Mesendoderm (in vitro differentiated cells): ENCODE results near the gene SLC10A2.

Experiments used
- DNase-seq: peaks from one replicate; pipeline ENCODE4 v3.0.0; 2013
- H2AK5ac ChIP-seq: 2 replicates; pipeline ENCODE4 v1.6.1; 2013; ENCODE audit warnings: low read length, inconsistent platforms
- H2BK120ac ChIP-seq: 2 replicates; pipeline ENCODE4 v1.6.1; 2013; ENCODE audit warnings: low read depth, mild to moderate bottlenecking, low read length, moderate library complexity, mixed read lengths
- H2BK15ac ChIP-seq: replicated peaks from 2 replicates; pipeline ENCODE4 v1.6.1; 2013; ENCODE audit warnings: low read depth, mild to moderate bottlenecking, moderate library complexity
- H2BK5ac ChIP-seq: 2 replicates; pipeline ENCODE4 v1.6.1; 2013; ENCODE audit warnings: low read length, inconsistent platforms
- H3K18ac ChIP-seq: 2 replicates; pipeline ENCODE4 v1.6.1; 2013; ENCODE audit warnings: mild to moderate bottlenecking, low read length, mixed read lengths
- H3K23ac ChIP-seq: one replicate; pipeline ENCODE4 v1.6.1; 2013; ENCODE audit warnings: low read length
- H3K27ac ChIP-seq: 2 replicates; pipeline ENCODE4 v1.5.1; 2013; ENCODE audit warnings: low read depth, mild to moderate bottlenecking, inconsistent platforms, low read length, moderate library complexity
- H3K27me3 ChIP-seq: 2 replicates; pipeline ENCODE4 v1.6.1; 2013; ENCODE audit warnings: low read length, control low read depth, mild to moderate bottlenecking, inconsistent platforms; ENCODE audit not compliant: insufficient read depth, poor library complexity
- H3K36me3 ChIP-seq: 2 replicates; pipeline ENCODE4 v1.6.1; 2013; ENCODE audit warnings: low read length, inconsistent platforms; ENCODE audit not compliant: control insufficient read depth, insufficient read depth
- H3K4ac ChIP-seq: one replicate; pipeline ENCODE4 v1.6.1; 2013; ENCODE audit warnings: low read depth, mild to moderate bottlenecking, low read length, moderate library complexity
- H3K4me1 ChIP-seq: 2 replicates; pipeline ENCODE4 v1.6.1; 2013; ENCODE audit warnings: low read depth, low read length, inconsistent platforms; ENCODE audit not compliant: control insufficient read depth
- H3K4me2 ChIP-seq: 2 replicates; pipeline ENCODE4 v1.6.1; 2013; ENCODE audit warnings: low read length
- H3K4me3 ChIP-seq: 2 replicates; pipeline ENCODE4 v1.5.1; 2013; ENCODE audit warnings: mild to moderate bottlenecking, low read length
- H3K56ac ChIP-seq: one replicate; pipeline ENCODE4 v1.6.1; 2013; ENCODE audit warnings: low read length
- H3K79me1 ChIP-seq: 2 replicates; pipeline ENCODE4 v1.6.1; 2013; ENCODE audit warnings: low read length, inconsistent platforms
- H3K79me2 ChIP-seq: 2 replicates; pipeline ENCODE4 v1.6.1; 2013; ENCODE audit warnings: mild to moderate bottlenecking, low read length; ENCODE audit not compliant: control insufficient read depth, insufficient read depth
- H3K9ac ChIP-seq: 2 replicates; pipeline ENCODE4 v1.6.1; 2013; ENCODE audit warnings: low read length, inconsistent platforms
- H4K5ac ChIP-seq: one replicate; pipeline ENCODE4 v1.6.1; 2013; ENCODE audit warnings: low read length
- H4K8ac ChIP-seq: one replicate; pipeline ENCODE4 v1.6.1; 2013; ENCODE audit warnings: low read depth, mild to moderate bottlenecking, control low read depth, low read length, moderate library complexity
- WGBS: extraction: QIAGEN DNeasy Blood & Tissue Kit; methylation state at CpG from one replicate; pipeline ENCODE4 v1.1.7; 2013; ENCODE audit warnings: low lambda C conversion rate, missing lambda C conversion rate; ENCODE audit not compliant: insufficient coverage; ENCODE audit errors: extremely low coverage; 5-methylcytosine and 5-hydroxymethylcytosine counted together

SLC10A2 gene

GRCh38 chr13:103007427-103007762 is 58.8 kb downstream of the SLC10A2 start:
- H3K4ac ChIP-seq: no peak overlapping the region
- no peak for DNase-seq
- no peak overlapping the region for H2AK5ac ChIP-seq
- no peak overlapping the region for H3K9ac ChIP-seq
- no peaks in the 10 kb centered on the region for H3K36me3 ChIP-seq
- WGBS: no CpG with 5 or more reads among the region's 4 CpGs
- H3K4me3 ChIP-seq: no peak overlapping the region
- H2BK15ac ChIP-seq: no peak overlapping the region
- no peak overlapping the region for H3K4me2 ChIP-seq
- no peak overlapping the region for H3K56ac ChIP-seq
- no peak overlapping the region for H3K27ac ChIP-seq
- no peak overlapping the region for H2BK120ac ChIP-seq
- H3K4me1 ChIP-seq: no peaks in the 10 kb centered on the region
- no peaks in the 10 kb centered on the region for H3K79me2 ChIP-seq
- H3K18ac ChIP-seq: no peak overlapping the region
- no peak overlapping the region for H3K23ac ChIP-seq
- H4K5ac ChIP-seq: no peak overlapping the region
- H4K8ac ChIP-seq: no peak overlapping the region
- no peak overlapping the region for H2BK5ac ChIP-seq
- no peaks in the 10 kb centered on the region for H3K79me1 ChIP-seq
- no peaks in the 10 kb centered on the region for H3K27me3 ChIP-seq

GRCh38 chr13:103006641-103007426 is 59.4 kb downstream of the SLC10A2 start:
- no CpG with 5 or more reads among the region's 11 CpGs for WGBS

GRCh38 chr13:103004661-103005345 is 61.4 kb downstream of the SLC10A2 start:
- no peak overlapping the region for H2BK5ac ChIP-seq
- no peaks in the 10 kb centered on the region for H3K27me3 ChIP-seq
- no peak overlapping the region for H3K56ac ChIP-seq
- no peaks in the 10 kb centered on the region for H3K79me1 ChIP-seq
- no CpG with 5 or more reads among the region's 4 CpGs for WGBS
- no peak overlapping the region for H2BK15ac ChIP-seq
- no peaks in the 10 kb centered on the region for H3K4me1 ChIP-seq
- no peak overlapping the region for H2AK5ac ChIP-seq
- DNase-seq: no peak
- no peak overlapping the region for H3K4me2 ChIP-seq
- H4K8ac ChIP-seq: no peak overlapping the region
- no peaks in the 10 kb centered on the region for H3K36me3 ChIP-seq
- H3K18ac ChIP-seq: no peak overlapping the region
- no peak overlapping the region for H3K4me3 ChIP-seq
- no peak overlapping the region for H3K4ac ChIP-seq
- H3K79me2 ChIP-seq: no peaks in the 10 kb centered on the region
- no peak overlapping the region for H3K23ac ChIP-seq
- H3K27ac ChIP-seq: no peak overlapping the region
- H2BK120ac ChIP-seq: no peak overlapping the region
- no peak overlapping the region for H3K9ac ChIP-seq
- H4K5ac ChIP-seq: no peak overlapping the region

More at GRCh38 chr13:103006641-103007426, 59.4 kb downstream of the SLC10A2 start:
- Histone ChIP-seq H3K27ac (no peak overlapping the region), H3K23ac (no peak overlapping the region), H3K9ac (no peak overlapping the region), H3K4me1 (no peaks in the 10 kb centered on the region), H3K4me2 (no peak overlapping the region), H3K18ac (no peak overlapping the region), H3K4ac (no peak overlapping the region), H3K27me3 (no peaks in the 10 kb centered on the region), H3K56ac (no peak overlapping the region), H3K79me2 (no peaks in the 10 kb centered on the region), H3K36me3 (no peaks in the 10 kb centered on the region), H2AK5ac (no peak overlapping the region), H3K4me3 (no peak overlapping the region), H4K8ac (no peak overlapping the region), H4K5ac (no peak overlapping the region), H2BK15ac (no peak overlapping the region), H3K79me1 (no peaks in the 10 kb centered on the region), H2BK120ac (no peak overlapping the region), H2BK5ac (no peak overlapping the region)
- DNase-seq: no peak

GRCh38 chr13:103003631-103004030 is 62.6 kb downstream of the SLC10A2 start:
- no peak overlapping the region for H3K56ac ChIP-seq
- H3K27ac ChIP-seq: no peak overlapping the region
- H2AK5ac ChIP-seq: no peak overlapping the region
- H3K18ac ChIP-seq: no peak overlapping the region
- H4K5ac ChIP-seq: no peak overlapping the region
- H3K9ac ChIP-seq: no peak overlapping the region
- H3K79me2 ChIP-seq: no peaks in the 10 kb centered on the region
- no CpG with 5 or more reads among the region's 1 CpG for WGBS
- H3K79me1 ChIP-seq: no peaks in the 10 kb centered on the region
- no peak overlapping the region for H2BK5ac ChIP-seq
- H3K4me2 ChIP-seq: no peak overlapping the region
- H2BK15ac ChIP-seq: no peak overlapping the region
- no peaks in the 10 kb centered on the region for H3K4me1 ChIP-seq
- no peak overlapping the region for H3K4ac ChIP-seq
- DNase-seq: no peak
- H2BK120ac ChIP-seq: no peak overlapping the region
- H3K27me3 ChIP-seq: no peaks in the 10 kb centered on the region
- H3K36me3 ChIP-seq: no peaks in the 10 kb centered on the region
- no peak overlapping the region for H3K23ac ChIP-seq
- no peak overlapping the region for H4K8ac ChIP-seq
- no peak overlapping the region for H3K4me3 ChIP-seq

GRCh38 chr13:103002279-103002678 is 63.9 kb downstream of the SLC10A2 start:
- Histone ChIP-seq H3K4me1 (no peaks in the 10 kb centered on the region), H3K4me3 (no peak overlapping the region), H3K56ac (no peak overlapping the region), H2BK15ac (no peak overlapping the region), H2BK120ac (no peak overlapping the region), H3K36me3 (no peaks in the 10 kb centered on the region), H3K9ac (no peak overlapping the region), H3K79me1 (no peaks in the 10 kb centered on the region), H3K23ac (no peak overlapping the region), H3K27ac (no peak overlapping the region), H4K5ac (no peak overlapping the region), H3K27me3 (no peaks in the 10 kb centered on the region), H2BK5ac (no peak overlapping the region), H3K18ac (no peak overlapping the region), H3K4me2 (no peak overlapping the region), H3K4ac (no peak overlapping the region), H2AK5ac (no peak overlapping the region), H4K8ac (no peak overlapping the region), H3K79me2 (no peaks in the 10 kb centered on the region)
- no peak for DNase-seq
- whole genome bisulfite sequencing: no CpG with 5 or more reads among the region's 1 CpG
